AG10803 (cell line): ENCODE measurements around the gene PYY.
"Not testable (repeated sequence)": the region's sequence is repeated elsewhere in the genome, so short reads cannot be mapped to it uniquely, and the experiment has no call there.

Experiments
- DNase-seq: peaks from one replicate; pipeline ENCODE4 v3.0.0; 2010; ENCODE audit warnings: low read depth
- H3K4me3 ChIP-seq: 2 replicates; pipeline ENCODE4 v1.5.1; 2011; ENCODE audit warnings: mild to moderate bottlenecking, low read length, control low read depth
- TF ChIP-seq, protein P1 (sequence below): conservative IDR thresholded peaks from 2 replicates; pipeline ENCODE4 v1.5.1; 2011; ENCODE audit warnings: mild to moderate bottlenecking, low read length, control low read depth, inconsistent platforms

PYY gene

DNA sequence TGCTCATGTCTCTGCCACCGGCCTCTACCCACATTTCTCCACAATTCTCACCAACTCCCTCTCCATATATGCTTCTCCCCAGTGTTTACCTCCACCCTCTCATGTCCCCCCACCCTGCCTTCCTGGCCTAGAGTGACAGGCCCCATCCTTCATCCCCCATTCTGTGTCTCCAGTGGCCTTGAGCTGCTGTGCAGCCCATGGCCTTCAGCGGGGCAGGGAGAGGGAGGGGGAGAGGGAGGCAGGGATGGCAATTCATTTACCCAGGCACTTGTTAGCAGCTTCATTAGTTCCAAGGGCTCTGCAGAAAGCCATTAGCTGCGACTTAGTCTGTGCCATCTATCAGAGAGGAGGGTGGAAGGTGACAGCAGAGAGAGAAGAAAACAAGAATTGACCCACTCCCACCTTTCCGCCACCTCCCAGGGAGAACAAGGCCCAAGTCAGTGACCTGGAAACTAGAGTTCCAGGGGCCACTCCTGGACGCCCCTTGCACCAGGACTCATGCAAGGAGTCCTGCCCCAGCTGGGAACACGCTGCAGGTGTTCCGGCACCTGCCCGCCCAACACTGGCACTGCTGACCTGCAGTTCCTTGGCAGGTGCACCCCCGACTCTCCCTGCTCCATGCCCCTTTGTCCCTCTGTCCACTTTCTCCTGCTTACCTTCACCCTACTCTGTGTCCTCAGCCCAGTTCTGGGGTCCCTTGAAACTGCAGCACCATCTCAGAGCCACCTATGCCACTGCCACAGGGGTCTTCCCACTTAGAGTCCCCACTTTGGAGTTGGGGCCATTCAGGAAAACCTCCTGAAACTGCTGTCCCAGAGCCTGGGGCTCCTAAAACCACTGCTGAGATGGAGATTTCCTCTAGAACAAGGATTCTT is 23.5 kb upstream of the PYY start:
- no peak overlapping the region for H3K4me3 ChIP-seq
- TF ChIP-seq, protein P1, sequence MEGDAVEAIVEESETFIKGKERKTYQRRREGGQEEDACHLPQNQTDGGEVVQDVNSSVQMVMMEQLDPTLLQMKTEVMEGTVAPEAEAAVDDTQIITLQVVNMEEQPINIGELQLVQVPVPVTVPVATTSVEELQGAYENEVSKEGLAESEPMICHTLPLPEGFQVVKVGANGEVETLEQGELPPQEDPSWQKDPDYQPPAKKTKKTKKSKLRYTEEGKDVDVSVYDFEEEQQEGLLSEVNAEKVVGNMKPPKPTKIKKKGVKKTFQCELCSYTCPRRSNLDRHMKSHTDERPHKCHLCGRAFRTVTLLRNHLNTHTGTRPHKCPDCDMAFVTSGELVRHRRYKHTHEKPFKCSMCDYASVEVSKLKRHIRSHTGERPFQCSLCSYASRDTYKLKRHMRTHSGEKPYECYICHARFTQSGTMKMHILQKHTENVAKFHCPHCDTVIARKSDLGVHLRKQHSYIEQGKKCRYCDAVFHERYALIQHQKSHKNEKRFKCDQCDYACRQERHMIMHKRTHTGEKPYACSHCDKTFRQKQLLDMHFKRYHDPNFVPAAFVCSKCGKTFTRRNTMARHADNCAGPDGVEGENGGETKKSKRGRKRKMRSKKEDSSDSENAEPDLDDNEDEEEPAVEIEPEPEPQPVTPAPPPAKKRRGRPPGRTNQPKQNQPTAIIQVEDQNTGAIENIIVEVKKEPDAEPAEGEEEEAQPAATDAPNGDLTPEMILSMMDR, result no peak
- DNase-seq, result no peak

DNA sequence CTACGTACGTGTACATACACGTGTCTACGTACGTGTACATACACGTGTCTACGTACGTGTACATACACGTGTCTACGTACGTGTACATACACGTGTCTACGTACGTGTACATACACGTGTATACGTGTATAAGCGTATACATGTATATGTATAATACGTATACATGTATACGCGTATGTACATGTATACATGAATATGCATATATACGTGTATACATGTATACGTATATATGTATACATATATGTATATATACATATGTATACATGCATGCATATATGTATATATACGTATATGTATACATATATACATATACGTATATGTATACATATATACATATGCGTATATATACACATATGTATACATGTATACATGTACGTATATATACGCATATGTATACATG is 22.2 kb upstream of the PYY start:
- H3K4me3 ChIP-seq, result no peak overlapping the region
- DNase-seq, result no peak
- TF ChIP-seq, protein P1, result no peak

DNA sequence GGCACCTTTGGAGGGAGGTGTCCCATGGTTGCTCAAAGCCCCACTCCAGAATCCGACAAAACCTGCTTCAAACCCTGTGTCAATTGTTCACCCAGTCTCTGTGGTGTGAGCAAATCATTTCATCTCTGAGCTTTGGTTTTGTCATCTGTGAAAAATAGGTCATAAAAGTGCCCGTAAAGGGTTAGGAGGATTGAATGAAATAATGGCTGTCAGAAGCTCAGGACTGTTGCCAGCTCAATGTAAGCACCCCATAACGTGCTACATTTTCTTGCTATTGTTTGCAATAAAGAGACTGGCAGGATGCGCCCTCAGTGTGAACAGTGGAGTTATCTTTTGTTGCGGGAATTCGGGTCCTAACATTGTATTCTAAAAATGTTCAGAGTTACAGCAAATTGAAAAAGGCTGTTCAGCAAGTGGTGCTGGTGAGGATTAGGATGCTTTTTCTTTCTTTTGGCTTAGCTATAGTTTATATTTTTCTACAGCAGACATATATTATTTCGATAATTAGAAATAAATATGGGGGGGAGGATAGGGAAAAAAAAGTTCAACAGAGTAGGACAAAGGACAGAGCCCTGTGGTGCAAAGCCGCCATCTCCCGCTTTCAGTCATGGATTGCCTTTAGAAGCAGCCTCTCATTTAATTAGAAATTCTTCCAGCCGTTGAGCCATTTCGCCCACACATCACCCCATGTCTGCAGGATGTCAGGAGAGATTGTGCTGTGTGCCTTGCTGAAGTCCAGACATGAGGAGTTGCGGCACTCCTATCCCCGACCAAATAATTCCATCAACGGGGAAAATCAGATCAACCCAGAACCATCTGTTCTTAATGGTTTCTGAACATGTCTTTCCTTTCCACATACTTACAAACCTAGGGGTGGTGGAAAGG is 20.9 kb upstream of the PYY start:
- H3K4me3 ChIP-seq, result no peak overlapping the region
- DNase-seq, result no peak
- TF ChIP-seq, protein P1, result no peak

DNA sequence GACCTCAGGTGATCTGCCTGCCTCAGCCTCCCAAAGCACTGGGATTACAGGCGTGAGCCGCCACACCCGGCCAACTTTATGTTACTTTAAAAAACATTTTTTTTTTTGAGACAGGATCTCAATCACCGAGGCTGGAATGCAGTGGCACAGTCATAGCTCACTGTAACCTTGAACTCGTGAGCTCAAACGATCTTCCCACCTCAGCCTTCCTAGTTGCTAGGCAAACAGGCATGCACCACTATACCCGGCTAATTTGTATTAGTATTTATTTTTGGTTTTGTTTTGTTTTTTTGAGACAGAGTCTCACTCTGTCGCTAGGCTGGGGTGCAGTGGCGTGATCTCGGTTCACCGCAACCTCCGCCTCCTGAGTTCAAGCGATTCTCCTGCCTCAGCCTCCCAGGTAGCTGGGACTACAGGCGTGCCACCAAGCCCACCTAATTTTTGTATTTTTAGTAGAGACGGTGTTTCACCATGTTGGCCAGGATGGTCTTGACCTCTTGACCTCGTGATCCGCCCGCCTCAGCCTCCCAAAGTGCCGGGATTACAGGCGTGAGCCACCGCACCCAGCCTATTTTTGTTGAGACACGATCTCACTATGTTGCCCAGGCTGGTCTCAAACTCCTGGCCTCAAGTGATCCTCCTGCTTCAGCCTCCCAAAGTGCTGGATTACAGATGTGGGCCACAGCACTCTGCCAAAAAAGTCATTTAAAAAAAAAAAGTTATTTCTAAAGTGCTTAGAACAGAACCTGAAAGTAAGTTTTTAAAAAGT is 18.9 kb upstream of the PYY start:
- not testable (repeated sequence) for H3K4me3 ChIP-seq

DNA sequence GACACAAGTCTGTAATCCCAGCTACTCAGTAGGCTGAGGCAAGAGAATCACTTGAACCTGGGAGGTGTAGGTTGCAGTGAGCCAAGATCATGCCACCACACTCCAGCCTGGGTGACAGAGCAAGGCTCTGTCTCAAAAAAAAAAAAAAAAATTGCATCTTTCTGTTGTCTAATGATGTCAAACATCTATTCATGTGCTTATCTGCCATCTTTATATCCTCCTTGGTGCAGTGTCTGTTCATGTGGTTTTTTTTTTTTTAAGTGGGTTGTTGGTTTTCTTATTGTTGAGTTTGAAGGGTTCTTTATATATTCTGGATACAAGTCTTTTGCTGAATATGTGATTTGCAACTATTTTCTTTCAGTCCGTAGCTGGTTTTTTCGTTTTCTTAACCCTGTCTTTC is 17.7 kb upstream of the PYY start:
- DNase-seq, H3K4me3 ChIP-seq: not testable (repeated sequence)

More for the DNA sequence above, 18.9 kb upstream of the PYY start:
- DNase-seq, result not testable (repeated sequence)

DNA sequence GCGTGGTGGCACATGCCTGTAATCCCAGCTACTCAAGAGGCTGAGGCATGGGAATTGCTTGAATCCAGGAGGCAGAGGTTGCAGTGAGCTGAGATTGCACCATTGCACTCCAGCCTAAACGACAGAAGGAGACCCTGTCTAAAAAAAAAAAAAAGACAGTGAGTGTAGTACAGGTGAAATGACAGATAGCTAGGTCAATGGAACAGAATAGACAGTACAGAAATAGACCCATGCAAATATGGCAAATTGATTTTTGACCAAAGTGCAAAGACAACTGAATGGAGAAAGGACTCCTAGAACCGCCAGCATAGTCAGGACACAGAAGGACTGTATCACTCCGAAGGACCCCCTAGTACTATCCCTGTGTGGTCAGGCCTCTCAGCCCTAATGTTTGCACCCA is 16.6 kb upstream of the PYY start:
- TF ChIP-seq, protein P1, result no peak
- DNase-seq, result no peak
- no peak overlapping the region for H3K4me3 ChIP-seq

DNA sequence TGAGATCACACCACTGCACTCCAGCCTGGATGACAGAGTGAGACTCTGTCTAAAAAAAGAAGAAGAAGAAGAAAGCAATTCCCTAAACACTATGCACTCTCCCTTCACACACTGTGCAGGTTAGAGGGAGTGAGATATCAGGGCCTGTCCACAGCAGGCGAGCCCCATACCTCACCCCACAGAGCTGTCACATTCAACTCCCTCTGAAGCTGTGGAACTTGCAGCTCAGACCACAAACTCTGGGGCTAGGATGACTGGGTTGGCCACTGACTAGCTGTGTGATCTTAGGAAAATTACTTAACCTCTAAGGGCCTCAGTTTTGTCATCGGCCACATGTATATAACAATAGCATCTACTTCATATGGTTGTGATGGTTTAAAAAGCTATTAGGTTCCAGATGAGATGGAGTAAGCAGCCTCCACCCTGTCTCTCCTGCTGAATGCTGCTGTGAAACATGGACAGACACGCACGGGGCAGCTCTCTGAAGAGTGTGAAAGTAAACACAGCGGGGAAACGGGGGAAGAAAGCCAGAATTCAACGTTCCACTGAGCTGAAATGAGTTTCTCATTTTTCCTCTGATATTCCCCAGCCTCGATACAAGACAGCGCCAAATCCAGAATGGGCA is 13.6 kb upstream of the PYY start:
- TF ChIP-seq, protein P1, result no peak
- peak; percentile 18 for DNase-seq
- no peak overlapping the region for H3K4me3 ChIP-seq
